AG08395 (cell line): ENCODE measurements around the gene MOB3C.
"Not testable (repeated sequence)": the region's sequence is repeated elsewhere in the genome, so short reads cannot be mapped to it uniquely, and the experiment has no call there.

Source experiments
- DNase-seq: peaks from one replicate; pipeline ENCODE4 v3.0.0; 2012; ENCODE audit warnings: mixed read lengths, low spot score

MOB3C gene

GRCh38 chr1:46616277-46617107 is at the start of gene MOB3C:
TSS of gene MOB3C (minus strand) at chr1:46616811. CDS start at chr1:46613321, 3,490 bp downstream.
- DNase-seq: peak; percentile 92

- no peak for DNase-seq
Observed at GRCh38 chr1:46665983-46666382, 49.4 kb upstream of the MOB3C start.

GRCh38 chr1:46662919-46663318 is 46.3 kb upstream of the MOB3C start:
- DNase-seq: not testable (repeated sequence)

- DNase-seq: not testable (repeated sequence)
Observed at GRCh38 chr1:46660116-46660515, 43.5 kb upstream of the MOB3C start.

- DNase-seq: no peak
Observed at GRCh38 chr1:46659307-46659870, 42.8 kb upstream of the MOB3C start.

GRCh38 chr1:46657775-46658174 is 41.2 kb upstream of the MOB3C start:
- no peak for DNase-seq

- no peak for DNase-seq
Observed at GRCh38 chr1:46656643-46657042, 40.0 kb upstream of the MOB3C start.

GRCh38 chr1:46655848-46656247 is 39.2 kb upstream of the MOB3C start:
- no peak for DNase-seq

GRCh38 chr1:46654698-46655097 is 38.1 kb upstream of the MOB3C start:
- not testable (repeated sequence) for DNase-seq

GRCh38 chr1:46654012-46654411 is 37.4 kb upstream of the MOB3C start:
- DNase-seq: no peak

- DNase-seq: peak; percentile 43
Observed at GRCh38 chr1:46653405-46653958, 36.9 kb upstream of the MOB3C start.

GRCh38 chr1:46652321-46653100 is 35.9 kb upstream of the MOB3C start:
- no peak for DNase-seq

- DNase-seq: not testable (repeated sequence)
Observed at GRCh38 chr1:46651152-46651551, 34.5 kb upstream of the MOB3C start.

GRCh38 chr1:46650491-46650890 is 33.9 kb upstream of the MOB3C start:
- DNase-seq: no peak

GRCh38 chr1:46649764-46650163 is 33.2 kb upstream of the MOB3C start:
- no peak for DNase-seq

- no peak for DNase-seq
Observed at GRCh38 chr1:46647611-46648010, 31.0 kb upstream of the MOB3C start.

- no peak for DNase-seq
Observed at GRCh38 chr1:46646844-46647243, 30.2 kb upstream of the MOB3C start.

- no peak for DNase-seq
Observed at GRCh38 chr1:46646331-46646730, 29.7 kb upstream of the MOB3C start.

- DNase-seq: no peak
Observed at GRCh38 chr1:46645815-46646214, 29.2 kb upstream of the MOB3C start.

GRCh38 chr1:46643368-46643775 is 26.8 kb upstream of the MOB3C start:
- peak; percentile 89 for DNase-seq

GRCh38 chr1:46642115-46642680 is 25.6 kb upstream of the MOB3C start:
- DNase-seq: no peak

GRCh38 chr1:46639547-46639946 is 22.9 kb upstream of the MOB3C start:
- no peak for DNase-seq
